ENCODE measurements around the gene ADAMTS2.

Gene ADAMTS2

GRCh38 chr5:179125789-179126505 lies 219.3 kb downstream of the ADAMTS2 start:
- DNase-seq (peak in 1 of 2 donors; percentile 6), ATAC-seq (no peak)
- Mint-ChIP-seq H3K9me3 (no peaks in the 10 kb centered on the region), H3K27ac (no peak overlapping the region), H3K4me3 (no peak overlapping the region), H3K4me1 (no peaks in the 10 kb centered on the region), H3K27me3 (no peaks in the 10 kb centered on the region)

GRCh38 chr5:179124853-179125788 lies 220.1 kb downstream of the ADAMTS2 start:
- H3K27me3 Mint-ChIP-seq: no peaks in the 10 kb centered on the region
- DNase-seq (peak in 1 of 2 donors; percentile 5), ATAC-seq (no peak)
- H3K4me1 Mint-ChIP-seq: no peaks in the 10 kb centered on the region
- peak overlapping the region in 1 of 2 donors; percentile 80 for H3K27ac Mint-ChIP-seq
- peaks cover 0 to under 1% of the 10 kb centered on the region in 2 donors for H3K9me3 Mint-ChIP-seq
- no peak overlapping the region for H3K4me3 Mint-ChIP-seq

- DNase-seq: no peak
- no peak overlapping the region for H3K27ac Mint-ChIP-seq
- no peak for ATAC-seq
- no peak overlapping the region for H3K4me3 Mint-ChIP-seq
- peaks cover 0 to 5% of the 10 kb centered on the region in 2 donors for H3K9me3 Mint-ChIP-seq
- H3K4me1 Mint-ChIP-seq: no peaks in the 10 kb centered on the region
- H3K27me3 Mint-ChIP-seq: no peaks in the 10 kb centered on the region
These were observed 220.9 kb downstream of the ADAMTS2 start for GRCh38 chr5:179124273-179124852.

- Mint-ChIP-seq H3K9me3 (peaks cover 0 to 5% of the 10 kb centered on the region in 2 donors), H3K27ac (no peak overlapping the region), H3K4me3 (no peak overlapping the region), H3K27me3 (no peaks in the 10 kb centered on the region), H3K4me1 (no peaks in the 10 kb centered on the region)
- DNase-seq: no peak
- ATAC-seq: no peak
These were observed 221.6 kb downstream of the ADAMTS2 start for GRCh38 chr5:179123491-179124272.

GRCh38 chr5:179123109-179123426 lies 222.2 kb downstream of the ADAMTS2 start:
- DNase-seq (no peak), ATAC-seq (no peak)
- Mint-ChIP-seq H3K27me3 (no peaks in the 10 kb centered on the region), H3K4me1 (no peaks in the 10 kb centered on the region), H3K9me3 (peaks cover 0 to 5% of the 10 kb centered on the region in 2 donors), H3K27ac (no peak overlapping the region), H3K4me3 (no peak overlapping the region)

- Mint-ChIP-seq H3K4me1 (no peaks in the 10 kb centered on the region), H3K4me3 (no peak overlapping the region)
- no peak for DNase-seq
These were observed 222.7 kb downstream of the ADAMTS2 start for GRCh38 chr5:179122411-179123108.

GRCh38 chr5:179121667-179122111 lies 223.6 kb downstream of the ADAMTS2 start:
- Mint-ChIP-seq H3K4me1 (no peaks in the 10 kb centered on the region), H3K9me3 (peaks cover 0 to 12% of the 10 kb centered on the region in 2 donors), H3K27ac (no peak overlapping the region), H3K27me3 (no peaks in the 10 kb centered on the region), H3K4me3 (no peak overlapping the region)
- no peak for ATAC-seq
- DNase-seq: no peak

More at GRCh38 chr5:179122411-179123108, 222.7 kb downstream of the ADAMTS2 start:
- Mint-ChIP-seq H3K9me3 (peaks cover 0 to 5% of the 10 kb centered on the region in 2 donors), H3K27ac (no peak overlapping the region), H3K27me3 (no peaks in the 10 kb centered on the region)
- no peak for ATAC-seq

GRCh38 chr5:179120951-179121666 lies 224.2 kb downstream of the ADAMTS2 start:
- H3K4me3 Mint-ChIP-seq: no peak overlapping the region
- DNase-seq: no peak
- peaks cover 0 to 18% of the 10 kb centered on the region in 2 donors for H3K9me3 Mint-ChIP-seq
- H3K27ac Mint-ChIP-seq: no peak overlapping the region
- peak; percentile 36 for ATAC-seq
- H3K27me3 Mint-ChIP-seq: no peaks in the 10 kb centered on the region
- no peaks in the 10 kb centered on the region for H3K4me1 Mint-ChIP-seq

GRCh38 chr5:179120421-179120861 lies 224.8 kb downstream of the ADAMTS2 start:
- ATAC-seq (peak; percentile 53), DNase-seq (no peak)
- Mint-ChIP-seq H3K27ac (no peak overlapping the region), H3K27me3 (no peaks in the 10 kb centered on the region), H3K4me3 (no peak overlapping the region), H3K9me3 (peaks cover 1 to 25% of the 10 kb centered on the region in 2 donors), H3K4me1 (no peaks in the 10 kb centered on the region)

GRCh38 chr5:179119415-179120170 lies 225.7 kb downstream of the ADAMTS2 start:
- DNase-seq: no peak
- no peak for ATAC-seq
- Mint-ChIP-seq H3K4me1 (no peaks in the 10 kb centered on the region), H3K27me3 (no peaks in the 10 kb centered on the region), H3K27ac (no peak overlapping the region), H3K9me3 (peaks cover 10 to 33% of the 10 kb centered on the region in 2 donors), H3K4me3 (no peak overlapping the region)

GRCh38 chr5:179118756-179119414 lies 226.4 kb downstream of the ADAMTS2 start:
- Mint-ChIP-seq H3K4me1 (no peaks in the 10 kb centered on the region), H3K4me3 (no peak overlapping the region), H3K27me3 (no peaks in the 10 kb centered on the region), H3K9me3 (peaks cover 11 to 38% of the 10 kb centered on the region in 2 donors), H3K27ac (no peak overlapping the region)
- DNase-seq (no peak), ATAC-seq (no peak)

GRCh38 chr5:179118338-179118737 lies 226.9 kb downstream of the ADAMTS2 start:
- ATAC-seq: no peak
- peaks cover 11 to 44% of the 10 kb centered on the region in 2 donors for H3K9me3 Mint-ChIP-seq
- H3K27me3 Mint-ChIP-seq: no peaks in the 10 kb centered on the region
- H3K4me1 Mint-ChIP-seq: no peaks in the 10 kb centered on the region
- no peak overlapping the region for H3K4me3 Mint-ChIP-seq
- H3K27ac Mint-ChIP-seq: no peak overlapping the region
- no peak for DNase-seq
